GM12801 (cell line): ENCODE results near the gene PARP14.

ENCODE experiments used
- TF ChIP-seq, protein P1 (sequence below): IDR thresholded peaks from one replicate; pipeline ENCODE4 v1.5.1; 2011; ENCODE audit warnings: control low read depth; ENCODE audit not compliant: insufficient read length; ENCODE audit errors: extremely low read depth

Gene PARP14

GRCh38 chr3:122776675-122777468, 96.2 kb downstream of the PARP14 start:
- TF ChIP-seq, protein P1, sequence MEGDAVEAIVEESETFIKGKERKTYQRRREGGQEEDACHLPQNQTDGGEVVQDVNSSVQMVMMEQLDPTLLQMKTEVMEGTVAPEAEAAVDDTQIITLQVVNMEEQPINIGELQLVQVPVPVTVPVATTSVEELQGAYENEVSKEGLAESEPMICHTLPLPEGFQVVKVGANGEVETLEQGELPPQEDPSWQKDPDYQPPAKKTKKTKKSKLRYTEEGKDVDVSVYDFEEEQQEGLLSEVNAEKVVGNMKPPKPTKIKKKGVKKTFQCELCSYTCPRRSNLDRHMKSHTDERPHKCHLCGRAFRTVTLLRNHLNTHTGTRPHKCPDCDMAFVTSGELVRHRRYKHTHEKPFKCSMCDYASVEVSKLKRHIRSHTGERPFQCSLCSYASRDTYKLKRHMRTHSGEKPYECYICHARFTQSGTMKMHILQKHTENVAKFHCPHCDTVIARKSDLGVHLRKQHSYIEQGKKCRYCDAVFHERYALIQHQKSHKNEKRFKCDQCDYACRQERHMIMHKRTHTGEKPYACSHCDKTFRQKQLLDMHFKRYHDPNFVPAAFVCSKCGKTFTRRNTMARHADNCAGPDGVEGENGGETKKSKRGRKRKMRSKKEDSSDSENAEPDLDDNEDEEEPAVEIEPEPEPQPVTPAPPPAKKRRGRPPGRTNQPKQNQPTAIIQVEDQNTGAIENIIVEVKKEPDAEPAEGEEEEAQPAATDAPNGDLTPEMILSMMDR: no peak

DNA sequence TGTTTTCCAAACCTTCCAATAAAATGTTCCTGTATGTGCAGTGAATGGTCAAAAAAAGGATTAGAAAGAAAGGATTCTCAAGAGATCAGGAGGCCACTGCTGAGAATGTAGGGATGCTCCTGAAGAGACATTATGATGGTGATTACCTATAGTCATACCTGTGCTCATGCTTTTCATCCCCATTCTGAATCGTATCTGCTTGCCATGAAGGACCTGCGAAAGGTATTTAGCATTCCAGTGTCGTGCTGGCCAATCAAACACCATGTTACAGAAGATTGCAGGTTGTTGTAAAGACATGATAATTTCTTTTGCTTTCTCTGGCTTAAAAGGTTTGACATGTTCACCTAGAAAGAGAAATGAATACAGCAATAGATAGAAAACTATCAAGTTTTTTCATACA, 96.9 kb downstream of the PARP14 start:
- TF ChIP-seq, protein P1: no peak
